Measurements from ENCODE around the gene CACHD1.
A peak's percentile ranks its signal among the peaks of the same experiment; 100 is the strongest.
"Not testable (repeated sequence)": the region's sequence is repeated elsewhere in the genome, so short reads cannot be mapped to it uniquely, and the experiment has no call there.

Gene CACHD1

DNA sequence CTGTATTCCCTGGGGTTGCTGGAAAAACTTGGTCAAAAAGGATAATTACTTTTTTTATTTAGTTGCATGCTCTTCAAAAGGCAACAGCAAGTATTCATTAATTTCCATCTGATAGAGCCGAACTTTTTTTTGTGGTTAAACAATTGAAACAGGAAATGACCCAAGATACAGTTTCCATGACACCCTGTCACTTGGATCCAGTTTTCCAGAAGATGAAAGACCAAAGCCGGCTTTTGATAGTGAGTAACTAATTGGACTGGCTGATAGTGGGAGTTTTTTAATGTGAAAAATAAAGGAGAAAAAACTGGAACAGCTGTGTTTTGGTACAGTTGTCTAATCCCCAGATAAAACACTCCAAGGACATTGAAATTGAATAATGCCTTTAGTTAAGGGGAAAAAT lies 33.0 kb downstream of the CACHD1 start:
- peaks cover 15 to 38% of the 10 kb centered on the region in 2 donors for H3K4me1 ChIP-seq (ENCODE audit: control insufficient read depth in 1 of 2, insufficient read depth in 2 of 2, low read length in 2 of 2)
- H3K27me3 ChIP-seq (ENCODE audit: control insufficient read depth in 1 of 2, insufficient read depth in 2 of 2, low read length in 2 of 2), result no peaks in the 10 kb centered on the region
- H3K27ac ChIP-seq (ENCODE audit: low read depth, low read length), result no peak overlapping the region
- H3K9ac ChIP-seq (ENCODE audit: low read depth in 1 of 2, low read length in 2 of 2), result no peak overlapping the region
- H3K4me3 ChIP-seq (ENCODE audit: low read depth in 1 of 2, low read length in 2 of 2), result no peak overlapping the region
- no peaks in the 10 kb centered on the region for H3K36me3 ChIP-seq (ENCODE audit: control insufficient read depth in 1 of 2, insufficient read depth in 2 of 2, low read length in 2 of 2)
- H3K9me3 ChIP-seq (ENCODE audit: control insufficient read depth in 1 of 2, low read length in 2 of 2), result no peaks in the 10 kb centered on the region

DNA sequence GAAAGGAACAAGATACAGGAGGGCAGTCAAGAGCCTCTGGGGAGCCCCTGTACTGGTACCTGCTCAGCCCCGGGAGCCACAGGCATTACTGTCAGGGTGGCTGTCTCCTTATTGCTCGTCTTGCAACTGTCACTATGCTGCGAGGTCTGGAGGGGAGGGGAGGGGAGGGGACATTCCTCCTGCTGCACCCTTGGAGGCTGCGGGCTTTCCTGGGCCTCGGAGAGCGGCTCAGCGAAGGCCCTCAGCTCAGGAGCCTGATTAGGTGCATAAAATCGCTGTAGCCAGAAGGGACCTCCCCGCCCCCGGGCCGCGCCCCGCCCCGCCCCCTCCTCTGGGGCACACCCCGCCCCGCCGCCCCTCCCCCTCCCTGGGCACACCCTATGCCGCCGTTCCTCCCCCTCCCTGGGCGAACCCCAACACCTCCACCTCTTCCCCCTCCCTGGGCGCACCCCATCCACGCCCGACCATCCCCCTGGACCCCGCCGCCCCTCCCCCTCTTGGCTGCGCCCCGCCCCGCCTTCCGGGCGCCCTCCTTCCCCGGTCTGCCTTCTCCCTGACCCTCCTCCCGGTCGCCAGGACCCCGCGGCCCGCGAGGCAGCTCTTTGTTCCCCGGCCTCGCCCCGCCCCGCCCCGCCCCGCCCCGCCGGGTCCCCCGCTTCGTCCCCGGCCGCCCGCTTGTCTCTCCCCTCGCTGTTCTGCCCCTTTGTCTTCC lies 35.5 kb downstream of the CACHD1 start:
- Histone ChIP-seq H3K27ac (ENCODE audit: low read depth, low read length) (peak overlapping the region; percentile 45), H3K27me3 (ENCODE audit: control insufficient read depth in 1 of 2, insufficient read depth in 2 of 2, low read length in 2 of 2) (no peaks in the 10 kb centered on the region), H3K36me3 (ENCODE audit: control insufficient read depth in 1 of 2, insufficient read depth in 2 of 2, low read length in 2 of 2) (no peaks in the 10 kb centered on the region), H3K9me3 (ENCODE audit: control insufficient read depth in 1 of 2, low read length in 2 of 2) (no peaks in the 10 kb centered on the region), H3K9ac (ENCODE audit: low read depth in 1 of 2, low read length in 2 of 2) (no peak overlapping the region), H3K4me3 (ENCODE audit: low read depth in 1 of 2, low read length in 2 of 2) (peak overlapping the region; percentile 60 to 67), H3K4me1 (ENCODE audit: control insufficient read depth in 1 of 2, insufficient read depth in 2 of 2, low read length in 2 of 2) (peaks cover 15 to 38% of the 10 kb centered on the region in 2 donors)

GRCh38 chr1:64505944-64506655 lies 36.2 kb downstream of the CACHD1 start:
- H3K4me3 ChIP-seq (ENCODE audit: low read depth in 1 of 2, low read length in 2 of 2), result peak overlapping the region; percentile 57 to 67
- H3K4me1 ChIP-seq (ENCODE audit: control insufficient read depth in 1 of 2, insufficient read depth in 2 of 2, low read length in 2 of 2), result peaks cover 18 to 38% of the 10 kb centered on the region in 2 donors
- peak overlapping the region; percentile 45 for H3K27ac ChIP-seq (ENCODE audit: low read depth, low read length)
- H3K27me3 ChIP-seq (ENCODE audit: control insufficient read depth in 1 of 2, insufficient read depth in 2 of 2, low read length in 2 of 2), result no peaks in the 10 kb centered on the region
- no peaks in the 10 kb centered on the region for H3K9me3 ChIP-seq (ENCODE audit: control insufficient read depth in 1 of 2, low read length in 2 of 2)
- H3K36me3 ChIP-seq (ENCODE audit: control insufficient read depth in 1 of 2, insufficient read depth in 2 of 2, low read length in 2 of 2), result no peaks in the 10 kb centered on the region
- H3K9ac ChIP-seq (ENCODE audit: low read depth in 1 of 2, low read length in 2 of 2), result peak overlapping the region in 1 of 2 donors; percentile 28

GRCh38 chr1:64508629-64509028 lies 38.7 kb downstream of the CACHD1 start:
- no peaks in the 10 kb centered on the region for H3K9me3 ChIP-seq (ENCODE audit: control insufficient read depth in 1 of 2, low read length in 2 of 2)
- no peak overlapping the region for H3K27ac ChIP-seq (ENCODE audit: low read depth, low read length)
- peaks cover 29 to 31% of the 10 kb centered on the region in 2 donors for H3K4me1 ChIP-seq (ENCODE audit: control insufficient read depth in 1 of 2, insufficient read depth in 2 of 2, low read length in 2 of 2)
- no peaks in the 10 kb centered on the region for H3K36me3 ChIP-seq (ENCODE audit: control insufficient read depth in 1 of 2, insufficient read depth in 2 of 2, low read length in 2 of 2)
- no peak overlapping the region for H3K4me3 ChIP-seq (ENCODE audit: low read depth in 1 of 2, low read length in 2 of 2)
- H3K9ac ChIP-seq (ENCODE audit: low read depth in 1 of 2, low read length in 2 of 2), result no peak overlapping the region
- H3K27me3 ChIP-seq (ENCODE audit: control insufficient read depth in 1 of 2, insufficient read depth in 2 of 2, low read length in 2 of 2), result no peaks in the 10 kb centered on the region

- no peak overlapping the region for H3K27ac ChIP-seq (ENCODE audit: low read depth, low read length)
- no peaks in the 10 kb centered on the region for H3K27me3 ChIP-seq (ENCODE audit: control insufficient read depth in 1 of 2, insufficient read depth in 2 of 2, low read length in 2 of 2)
- H3K9me3 ChIP-seq (ENCODE audit: control insufficient read depth in 1 of 2, low read length in 2 of 2), result no peaks in the 10 kb centered on the region
- H3K4me1 ChIP-seq (ENCODE audit: control insufficient read depth in 1 of 2, insufficient read depth in 2 of 2, low read length in 2 of 2), result peaks cover 37% of the 10 kb centered on the region in 2 donors
- no peaks in the 10 kb centered on the region for H3K36me3 ChIP-seq (ENCODE audit: control insufficient read depth in 1 of 2, insufficient read depth in 2 of 2, low read length in 2 of 2)
- no peak overlapping the region for H3K4me3 ChIP-seq (ENCODE audit: low read depth in 1 of 2, low read length in 2 of 2)
- H3K9ac ChIP-seq (ENCODE audit: low read depth in 1 of 2, low read length in 2 of 2), result no peak overlapping the region
These were observed 41.1 kb downstream of the CACHD1 start for GRCh38 chr1:64511044-64511443.

- not testable (repeated sequence) for H3K9me3 ChIP-seq (ENCODE audit: control insufficient read depth in 1 of 2, low read length in 2 of 2); H3K4me3 ChIP-seq (ENCODE audit: low read depth in 1 of 2, low read length in 2 of 2); H3K36me3 ChIP-seq (ENCODE audit: control insufficient read depth in 1 of 2, insufficient read depth in 2 of 2, low read length in 2 of 2); H3K27me3 ChIP-seq (ENCODE audit: control insufficient read depth in 1 of 2, insufficient read depth in 2 of 2, low read length in 2 of 2); H3K27ac ChIP-seq (ENCODE audit: low read depth, low read length); H3K9ac ChIP-seq (ENCODE audit: low read depth in 1 of 2, low read length in 2 of 2)
- H3K4me1 ChIP-seq (ENCODE audit: control insufficient read depth in 1 of 2, insufficient read depth in 2 of 2, low read length in 2 of 2), result peaks cover 29 to 35% of the 10 kb centered on the region in 2 donors
These were observed 42.3 kb downstream of the CACHD1 start for GRCh38 chr1:64512206-64512605.

DNA sequence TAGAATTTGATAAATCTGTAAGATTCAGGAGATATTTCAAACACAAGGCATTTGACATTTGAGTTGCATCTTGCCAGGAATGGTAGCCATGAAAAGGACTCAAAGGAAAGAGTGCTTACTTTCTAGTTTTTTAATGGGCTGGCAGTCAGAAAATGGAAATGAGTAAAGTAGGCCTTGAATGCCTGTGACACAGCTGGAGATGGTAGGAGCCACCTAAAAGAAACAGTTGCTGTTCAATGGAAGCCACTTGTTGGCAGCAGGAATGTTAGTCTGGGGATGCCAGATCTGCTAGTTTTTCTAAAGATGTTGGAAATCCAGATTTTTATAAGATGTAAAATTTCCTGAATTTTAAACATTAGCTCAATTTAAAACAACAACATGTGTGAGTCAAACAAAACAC lies 43.6 kb downstream of the CACHD1 start:
- Histone ChIP-seq H3K36me3 (ENCODE audit: control insufficient read depth in 1 of 2, insufficient read depth in 2 of 2, low read length in 2 of 2) (no peaks in the 10 kb centered on the region), H3K4me1 (ENCODE audit: control insufficient read depth in 1 of 2, insufficient read depth in 2 of 2, low read length in 2 of 2) (peaks cover 29 to 35% of the 10 kb centered on the region in 2 donors), H3K27me3 (ENCODE audit: control insufficient read depth in 1 of 2, insufficient read depth in 2 of 2, low read length in 2 of 2) (no peaks in the 10 kb centered on the region), H3K27ac (ENCODE audit: low read depth, low read length) (no peak overlapping the region), H3K9me3 (ENCODE audit: control insufficient read depth in 1 of 2, low read length in 2 of 2) (no peaks in the 10 kb centered on the region), H3K4me3 (ENCODE audit: low read depth in 1 of 2, low read length in 2 of 2) (no peak overlapping the region), H3K9ac (ENCODE audit: low read depth in 1 of 2, low read length in 2 of 2) (no peak overlapping the region)

DNA sequence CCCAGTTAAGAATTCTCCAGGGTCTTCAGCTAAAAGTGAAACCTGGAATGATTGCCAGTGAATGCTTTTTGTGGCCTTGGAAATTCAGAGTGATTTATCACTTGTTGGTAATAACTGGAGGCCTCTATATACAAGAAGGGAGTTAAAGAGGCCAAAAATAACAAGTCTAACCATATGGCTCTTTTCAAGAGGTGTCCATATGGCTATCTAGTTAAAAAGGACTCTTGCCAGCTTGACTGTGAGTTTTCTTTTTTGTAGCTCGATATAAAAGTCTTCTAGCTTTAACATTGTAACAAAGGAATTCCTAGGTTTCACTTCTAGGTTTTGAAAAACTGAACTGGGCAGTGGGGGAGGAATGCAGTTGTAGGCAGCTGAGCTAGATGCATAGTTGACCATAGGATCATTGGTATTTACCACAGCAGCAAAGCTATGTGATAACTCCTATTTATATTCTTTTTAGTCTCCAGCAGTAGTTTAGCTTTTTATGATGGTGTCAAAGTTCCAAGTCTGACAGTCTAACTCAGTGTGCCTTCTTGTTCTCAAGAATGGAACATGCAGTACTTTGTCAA lies 44.4 kb downstream of the CACHD1 start:
- Histone ChIP-seq H3K36me3 (ENCODE audit: control insufficient read depth in 1 of 2, insufficient read depth in 2 of 2, low read length in 2 of 2) (no peaks in the 10 kb centered on the region), H3K4me1 (ENCODE audit: control insufficient read depth in 1 of 2, insufficient read depth in 2 of 2, low read length in 2 of 2) (peaks cover 29 to 35% of the 10 kb centered on the region in 2 donors), H3K27ac (ENCODE audit: low read depth, low read length) (no peak overlapping the region), H3K9ac (ENCODE audit: low read depth in 1 of 2, low read length in 2 of 2) (no peak overlapping the region), H3K4me3 (ENCODE audit: low read depth in 1 of 2, low read length in 2 of 2) (no peak overlapping the region), H3K27me3 (ENCODE audit: control insufficient read depth in 1 of 2, insufficient read depth in 2 of 2, low read length in 2 of 2) (no peaks in the 10 kb centered on the region), H3K9me3 (ENCODE audit: control insufficient read depth in 1 of 2, low read length in 2 of 2) (no peaks in the 10 kb centered on the region)

DNA sequence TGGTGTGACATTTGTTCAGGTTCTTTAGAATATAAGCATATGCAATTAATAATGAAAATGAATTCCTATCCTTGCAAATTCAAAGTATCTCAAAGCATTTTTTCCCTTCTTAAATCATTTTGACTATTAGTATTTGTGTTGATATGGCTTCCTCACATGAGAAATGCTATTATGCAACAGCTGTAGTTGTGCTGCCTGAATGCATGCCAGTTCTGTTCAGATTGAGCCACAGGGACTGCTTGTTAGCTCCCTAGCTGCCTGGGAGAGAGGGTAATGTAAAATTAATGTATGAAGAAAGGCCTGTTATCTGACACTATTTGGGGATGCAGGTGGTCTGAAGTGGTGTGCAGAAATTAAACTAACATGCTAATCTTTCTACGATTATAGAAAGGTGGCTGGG lies 45.5 kb downstream of the CACHD1 start:
- Histone ChIP-seq H3K9ac (ENCODE audit: low read depth in 1 of 2, low read length in 2 of 2) (no peak overlapping the region), H3K9me3 (ENCODE audit: control insufficient read depth in 1 of 2, low read length in 2 of 2) (no peaks in the 10 kb centered on the region), H3K4me3 (ENCODE audit: low read depth in 1 of 2, low read length in 2 of 2) (no peak overlapping the region), H3K36me3 (ENCODE audit: control insufficient read depth in 1 of 2, insufficient read depth in 2 of 2, low read length in 2 of 2) (no peaks in the 10 kb centered on the region), H3K27ac (ENCODE audit: low read depth, low read length) (no peak overlapping the region), H3K27me3 (ENCODE audit: control insufficient read depth in 1 of 2, insufficient read depth in 2 of 2, low read length in 2 of 2) (no peaks in the 10 kb centered on the region), H3K4me1 (ENCODE audit: control insufficient read depth in 1 of 2, insufficient read depth in 2 of 2, low read length in 2 of 2) (peaks cover 29 to 35% of the 10 kb centered on the region in 2 donors)

DNA sequence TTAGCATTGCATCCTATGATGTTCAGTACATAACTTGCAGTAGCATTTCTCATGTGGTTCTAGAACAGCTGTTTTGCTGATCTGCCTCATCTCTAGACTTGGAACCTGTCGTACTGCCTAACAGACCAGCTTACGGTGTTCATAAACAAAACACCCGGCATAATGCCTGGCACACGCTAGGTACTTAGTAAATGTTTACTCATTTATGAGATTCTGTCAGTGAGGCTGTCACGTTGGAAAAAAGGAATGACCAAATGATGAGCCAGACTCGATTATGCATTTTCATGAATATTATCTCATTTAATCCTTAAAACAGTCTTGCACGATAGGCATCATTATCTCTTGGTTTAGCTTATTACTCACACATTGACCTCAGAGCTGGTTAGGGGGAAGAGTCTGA lies 46.4 kb downstream of the CACHD1 start:
- Histone ChIP-seq H3K4me3 (ENCODE audit: low read depth in 1 of 2, low read length in 2 of 2) (no peak overlapping the region), H3K4me1 (ENCODE audit: control insufficient read depth in 1 of 2, insufficient read depth in 2 of 2, low read length in 2 of 2) (peaks cover 29 to 32% of the 10 kb centered on the region in 2 donors), H3K36me3 (ENCODE audit: control insufficient read depth in 1 of 2, insufficient read depth in 2 of 2, low read length in 2 of 2) (no peaks in the 10 kb centered on the region), H3K27me3 (ENCODE audit: control insufficient read depth in 1 of 2, insufficient read depth in 2 of 2, low read length in 2 of 2) (no peaks in the 10 kb centered on the region), H3K9ac (ENCODE audit: low read depth in 1 of 2, low read length in 2 of 2) (no peak overlapping the region), H3K27ac (ENCODE audit: low read depth, low read length) (no peak overlapping the region), H3K9me3 (ENCODE audit: control insufficient read depth in 1 of 2, low read length in 2 of 2) (no peaks in the 10 kb centered on the region)
